ENCODE data around the gene TTYH3.

- TF ChIP-seq CTBP1 (IDR thresholded peaks at IDR 0.05; ENCODE audit: borderline replicate concordance) (no peak), BHLHE40 (IDR thresholded peaks at IDR 0.05; ENCODE audit: borderline replicate concordance) (no peak), FOXK2 (IDR thresholded peaks at IDR 0.05) (no peak), NFRKB (IDR thresholded peaks at IDR 0.05) (no peak), FOXM1 (IDR thresholded peaks at IDR 0.05; ENCODE audit: borderline replicate concordance) (no peak), FOXA1 (IDR thresholded peaks at IDR 0.05) (no peak), ZNF384 (IDR thresholded peaks at IDR 0.05) (no peak), HDGF (IDR thresholded peaks at IDR 0.05; ENCODE audit: borderline replicate concordance) (no peak), ARNT (IDR thresholded peaks at IDR 0.05) (no peak)
These were observed 81.6 kb downstream of the TTYH3 start for GRCh38 chr7:2713370-2713769.

Measured in HEK293T (cell line).